Choroid plexus epithelial cell (primary cell): ENCODE measurements around the gene ANKRD18A.

ENCODE experiments used
- DNase-seq: peaks from one replicate; pipeline ENCODE4 v3.0.0-alpha.2; 2010; ENCODE audit warnings: low read depth
- H3K4me3 ChIP-seq: 2 replicates; pipeline ENCODE4 v1.5.1; 2011; ENCODE audit warnings: low read depth, mild to moderate bottlenecking, control low read depth, low read length, moderate library complexity
- TF ChIP-seq, protein P1 (sequence below): conservative IDR thresholded peaks from 2 replicates; pipeline ENCODE4 v1.5.1; 2011; ENCODE audit warnings: low read depth, mild to moderate bottlenecking, control low read depth, inconsistent platforms, low read length, moderate library complexity

Gene ANKRD18A

DNA sequence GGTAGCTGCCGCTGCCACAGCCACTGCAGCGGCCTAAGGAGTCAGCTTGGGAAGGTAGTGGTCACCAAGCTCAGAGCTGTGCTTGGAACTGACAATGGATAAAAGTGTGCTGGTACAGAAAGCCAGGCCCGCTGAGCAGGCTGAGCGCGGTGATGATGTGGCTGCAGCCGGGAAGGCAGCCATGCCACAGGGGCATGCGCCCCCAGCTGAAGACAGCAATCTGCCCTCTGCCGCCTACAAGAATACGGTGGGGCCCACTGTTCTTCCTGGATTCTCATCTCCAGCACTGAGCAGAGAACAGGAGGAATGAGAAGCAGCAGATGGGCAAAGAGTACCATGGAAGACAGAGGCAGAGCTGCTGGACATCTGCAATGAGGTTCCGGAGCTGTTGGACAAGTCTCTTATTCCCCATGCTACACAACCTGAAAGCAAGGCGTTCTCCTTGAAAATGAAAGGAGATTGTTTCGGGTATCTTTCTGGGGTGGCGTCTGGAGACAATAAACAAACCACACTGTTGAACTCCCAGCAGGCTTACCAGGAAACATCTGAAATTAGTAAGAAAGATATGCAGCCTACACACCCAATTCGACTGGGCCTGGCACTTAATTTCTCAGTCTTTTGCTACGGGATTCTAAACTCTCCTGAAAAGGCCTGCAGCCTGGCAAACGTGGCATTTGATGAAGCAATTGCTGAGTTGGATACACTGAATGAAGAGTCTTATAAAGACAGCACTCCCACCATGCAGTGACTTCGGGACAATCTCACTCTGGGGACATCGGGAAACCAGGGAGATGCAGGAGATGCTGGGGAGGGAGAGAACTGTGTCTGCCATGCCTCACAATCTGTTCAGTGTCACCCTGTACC lies 22.8 kb upstream of the ANKRD18A start:
- TF ChIP-seq, protein P1, sequence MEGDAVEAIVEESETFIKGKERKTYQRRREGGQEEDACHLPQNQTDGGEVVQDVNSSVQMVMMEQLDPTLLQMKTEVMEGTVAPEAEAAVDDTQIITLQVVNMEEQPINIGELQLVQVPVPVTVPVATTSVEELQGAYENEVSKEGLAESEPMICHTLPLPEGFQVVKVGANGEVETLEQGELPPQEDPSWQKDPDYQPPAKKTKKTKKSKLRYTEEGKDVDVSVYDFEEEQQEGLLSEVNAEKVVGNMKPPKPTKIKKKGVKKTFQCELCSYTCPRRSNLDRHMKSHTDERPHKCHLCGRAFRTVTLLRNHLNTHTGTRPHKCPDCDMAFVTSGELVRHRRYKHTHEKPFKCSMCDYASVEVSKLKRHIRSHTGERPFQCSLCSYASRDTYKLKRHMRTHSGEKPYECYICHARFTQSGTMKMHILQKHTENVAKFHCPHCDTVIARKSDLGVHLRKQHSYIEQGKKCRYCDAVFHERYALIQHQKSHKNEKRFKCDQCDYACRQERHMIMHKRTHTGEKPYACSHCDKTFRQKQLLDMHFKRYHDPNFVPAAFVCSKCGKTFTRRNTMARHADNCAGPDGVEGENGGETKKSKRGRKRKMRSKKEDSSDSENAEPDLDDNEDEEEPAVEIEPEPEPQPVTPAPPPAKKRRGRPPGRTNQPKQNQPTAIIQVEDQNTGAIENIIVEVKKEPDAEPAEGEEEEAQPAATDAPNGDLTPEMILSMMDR = no peak
- DNase-seq = peak; percentile 9
- H3K4me3 ChIP-seq = no peak overlapping the region

DNA sequence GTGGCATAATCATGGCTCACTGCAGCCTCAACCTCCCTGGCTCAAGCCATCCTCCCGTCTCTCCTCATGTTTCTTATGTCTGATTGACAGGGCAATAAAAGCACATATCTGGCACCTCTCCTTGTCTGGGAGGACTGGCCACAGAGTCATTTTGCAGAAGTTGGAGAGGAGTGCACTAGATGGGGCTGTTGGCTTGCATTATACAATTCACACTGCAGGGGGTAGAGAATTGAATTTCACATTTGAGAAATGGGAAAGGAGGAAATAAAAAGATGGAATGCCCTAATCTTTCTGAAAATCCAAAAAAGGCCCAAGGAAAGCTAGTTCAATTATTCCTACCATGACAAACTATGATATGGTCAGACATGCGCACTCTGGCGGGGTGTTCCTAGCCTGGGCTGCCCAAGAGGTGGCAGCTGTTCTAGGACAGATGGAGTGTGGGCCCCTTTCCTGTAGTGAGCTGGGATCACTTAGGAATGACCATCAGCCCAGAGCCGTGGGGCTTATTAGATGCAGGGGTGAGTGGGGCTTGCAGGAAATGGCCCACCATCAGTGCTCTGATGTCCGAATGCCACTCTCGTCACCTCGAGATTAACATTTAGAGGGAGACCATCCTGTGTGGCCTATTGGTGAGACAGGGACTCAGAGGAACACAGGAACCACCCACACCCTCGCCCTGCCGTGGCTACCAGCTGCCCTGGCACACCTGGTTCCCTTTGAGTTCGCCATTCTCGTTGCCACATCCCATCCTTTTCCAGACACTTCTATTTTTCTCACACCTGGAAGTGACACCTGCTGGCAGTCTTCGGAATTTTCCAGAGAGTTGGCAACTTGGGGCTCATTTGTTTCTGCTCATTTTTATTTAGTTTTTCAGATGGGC lies 21.8 kb upstream of the ANKRD18A start:
- TF ChIP-seq, protein P1 = peak; percentile 80
- no peak overlapping the region for H3K4me3 ChIP-seq
- peak; percentile 86 for DNase-seq

DNA sequence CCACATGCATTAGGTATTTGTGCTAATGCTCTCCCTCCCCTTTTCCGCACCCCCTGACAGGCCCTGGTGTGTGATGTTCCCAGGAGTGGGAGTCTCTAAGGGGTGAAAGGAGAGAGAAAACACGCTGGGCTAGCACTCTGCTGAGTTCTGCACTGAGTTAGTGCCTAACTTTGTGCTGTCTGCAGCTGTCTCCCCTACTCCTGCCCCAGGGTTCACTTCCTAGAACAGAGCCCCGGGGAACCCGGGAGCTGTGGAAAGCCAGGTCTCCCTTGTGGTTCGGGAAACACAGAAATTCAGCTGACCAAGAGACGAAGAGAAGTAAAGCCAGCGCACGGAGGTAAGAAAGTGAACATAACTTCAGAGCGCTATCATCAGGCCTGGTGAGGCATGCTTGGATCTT lies 20.7 kb upstream of the ANKRD18A start:
- TF ChIP-seq, protein P1 = no peak
- no peak overlapping the region for H3K4me3 ChIP-seq
- DNase-seq = no peak

DNA sequence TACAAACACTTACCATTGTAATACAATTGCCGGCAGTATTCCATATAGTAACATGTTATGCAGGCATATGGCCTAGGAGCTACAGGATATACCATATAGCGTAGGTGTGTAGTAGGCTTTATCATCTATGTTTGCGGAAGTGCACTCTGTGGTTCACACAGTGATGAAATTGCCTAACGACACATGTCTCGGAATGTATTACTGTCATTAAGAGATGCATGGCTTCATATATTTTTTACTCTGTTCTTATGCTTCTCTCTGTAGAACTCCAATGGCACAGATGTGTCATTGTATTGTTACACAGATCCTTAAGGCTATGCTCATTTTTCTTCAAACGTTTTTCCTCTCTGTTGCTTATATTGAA lies 19.2 kb upstream of the ANKRD18A start:
- H3K4me3 ChIP-seq = no peak overlapping the region
- no peak for DNase-seq
- TF ChIP-seq, protein P1 = no peak

DNA sequence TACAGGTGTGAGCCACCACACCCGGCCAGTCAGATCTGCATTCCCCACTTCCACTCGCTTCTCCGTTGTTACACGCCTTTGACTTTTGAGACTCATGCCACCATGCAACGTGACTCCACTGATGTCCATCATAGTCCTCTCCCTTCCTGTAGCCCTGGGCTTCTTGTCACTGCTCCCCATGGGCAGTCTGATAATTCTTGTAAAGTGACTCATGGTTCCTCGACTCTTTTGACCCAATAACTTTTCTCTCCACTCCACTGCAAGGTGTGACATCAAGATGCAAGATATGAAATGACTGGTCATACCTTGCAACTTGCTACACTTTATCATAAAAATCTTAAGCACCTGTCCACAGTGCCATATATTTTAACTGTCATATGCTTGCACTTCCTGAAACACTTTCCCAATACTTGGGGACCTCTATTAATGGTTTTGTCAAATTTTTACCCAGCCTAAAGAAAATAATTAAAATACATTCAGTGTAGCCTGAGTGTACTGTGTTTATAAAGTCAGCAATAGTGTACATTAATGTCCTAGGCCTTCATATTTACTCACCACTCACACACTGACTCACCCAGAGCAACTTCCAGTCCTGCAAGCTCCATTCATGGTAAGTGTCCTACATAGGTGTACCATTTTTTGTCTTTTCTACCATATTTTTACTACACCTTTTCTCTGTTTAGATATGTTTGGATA lies 18.6 kb upstream of the ANKRD18A start:
- H3K4me3 ChIP-seq = no peak overlapping the region
- DNase-seq = no peak
- TF ChIP-seq, protein P1 = no peak

DNA sequence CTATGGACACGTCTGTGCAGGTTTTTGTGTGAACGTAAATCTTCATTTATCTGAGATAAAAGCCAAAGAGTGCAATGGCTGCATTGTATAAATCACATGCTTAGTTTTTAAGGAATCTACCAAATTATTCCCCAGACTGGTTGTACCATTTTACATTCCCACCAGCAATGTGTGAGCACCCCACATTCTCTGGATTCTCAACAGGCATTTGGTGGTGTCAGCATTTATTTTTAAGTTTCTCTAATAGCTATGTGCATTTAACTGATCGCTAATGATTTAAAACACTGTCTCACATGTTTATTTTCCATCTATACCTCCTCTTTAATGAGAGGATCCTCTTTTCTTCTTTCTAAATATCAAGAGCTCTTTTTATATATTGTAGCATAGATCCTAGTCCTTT lies 13.9 kb upstream of the ANKRD18A start:
- DNase-seq = no peak

More for the DNA sequence above, 13.9 kb upstream of the ANKRD18A start:
- TF ChIP-seq, protein P1 = no peak
- H3K4me3 ChIP-seq = no peak overlapping the region
